Fibroblast of villous mesenchyme (primary cell): Measurements from ENCODE around the gene SNPH. TPM values are rescaled to one million over a fixed set of nuclear protein-coding genes. Genes with fewer than 3 reads are reported as not detected.

Experiments
- DNase-seq: peaks from one replicate; pipeline ENCODE4 v3.0.0-alpha.2; 2010; ENCODE audit warnings: low read depth
- H3K4me3 ChIP-seq: 2 replicates; pipeline ENCODE4 v1.5.1; 2011; ENCODE audit warnings: low read depth, mild to moderate bottlenecking, low read length
- total RNA-seq: library from RNA; depleted of rRNA; stranded (reverse); fragments of >200 nt; gene quantifications from 2 replicates; pipeline ENCODE4 v1.2.3, GENCODE V29; 2012
- TF ChIP-seq, protein P1 (sequence below): IDR thresholded peaks from 2 replicates; pipeline ENCODE4 v1.5.1; 2012; ENCODE audit warnings: low read depth, mild to moderate bottlenecking, low read length; ENCODE audit not compliant: insufficient read depth

The SNPH gene
- total RNA-seq, 1 donor: 10.8 TPM

DNA sequence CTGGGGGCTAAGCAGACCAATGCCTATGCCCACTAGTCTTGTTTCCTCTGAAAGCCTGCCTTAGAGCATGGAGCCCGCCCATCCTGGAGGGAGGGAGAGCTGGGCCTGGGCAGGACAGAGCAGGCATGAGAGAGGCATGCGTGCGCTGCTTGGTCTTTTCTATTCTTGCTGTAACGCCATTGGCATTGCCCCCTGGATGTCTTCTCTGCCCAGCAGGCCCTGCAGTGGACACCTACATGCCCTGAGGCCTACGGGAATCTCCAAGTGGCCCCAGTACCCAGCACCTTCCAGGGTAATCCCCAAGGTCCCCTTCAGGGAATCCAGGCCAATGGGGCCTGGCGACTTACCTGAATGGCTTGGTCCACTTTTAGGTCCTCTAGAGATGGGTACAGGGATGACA is 53.9 kb downstream of the SNPH start:
- TF ChIP-seq, protein P1, sequence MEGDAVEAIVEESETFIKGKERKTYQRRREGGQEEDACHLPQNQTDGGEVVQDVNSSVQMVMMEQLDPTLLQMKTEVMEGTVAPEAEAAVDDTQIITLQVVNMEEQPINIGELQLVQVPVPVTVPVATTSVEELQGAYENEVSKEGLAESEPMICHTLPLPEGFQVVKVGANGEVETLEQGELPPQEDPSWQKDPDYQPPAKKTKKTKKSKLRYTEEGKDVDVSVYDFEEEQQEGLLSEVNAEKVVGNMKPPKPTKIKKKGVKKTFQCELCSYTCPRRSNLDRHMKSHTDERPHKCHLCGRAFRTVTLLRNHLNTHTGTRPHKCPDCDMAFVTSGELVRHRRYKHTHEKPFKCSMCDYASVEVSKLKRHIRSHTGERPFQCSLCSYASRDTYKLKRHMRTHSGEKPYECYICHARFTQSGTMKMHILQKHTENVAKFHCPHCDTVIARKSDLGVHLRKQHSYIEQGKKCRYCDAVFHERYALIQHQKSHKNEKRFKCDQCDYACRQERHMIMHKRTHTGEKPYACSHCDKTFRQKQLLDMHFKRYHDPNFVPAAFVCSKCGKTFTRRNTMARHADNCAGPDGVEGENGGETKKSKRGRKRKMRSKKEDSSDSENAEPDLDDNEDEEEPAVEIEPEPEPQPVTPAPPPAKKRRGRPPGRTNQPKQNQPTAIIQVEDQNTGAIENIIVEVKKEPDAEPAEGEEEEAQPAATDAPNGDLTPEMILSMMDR: no peak
- no peak for DNase-seq
- H3K4me3 ChIP-seq: no peak overlapping the region

GRCh38 chr20:1320902-1321653 is 55.0 kb downstream of the SNPH start:
- TF ChIP-seq, protein P1: no peak
- no peak overlapping the region for H3K4me3 ChIP-seq
- no peak for DNase-seq

- TF ChIP-seq, protein P1: no peak
- no peak for DNase-seq
- H3K4me3 ChIP-seq: no peak overlapping the region
These were observed 55.5 kb downstream of the SNPH start for GRCh38 chr20:1321654-1321939.

GRCh38 chr20:1322511-1323245 is 56.6 kb downstream of the SNPH start:
- TF ChIP-seq, protein P1: no peak
- DNase-seq: peak; percentile 98
- no peak overlapping the region for H3K4me3 ChIP-seq

GRCh38 chr20:1323256-1323655 is 57.2 kb downstream of the SNPH start:
- DNase-seq: no peak
- TF ChIP-seq, protein P1: no peak
- H3K4me3 ChIP-seq: no peak overlapping the region

GRCh38 chr20:1323830-1324597 is 57.9 kb downstream of the SNPH start:
- H3K4me3 ChIP-seq: no peak overlapping the region
- peak; percentile 22 for DNase-seq
- TF ChIP-seq, protein P1: no peak
